DND-41 (cell line): Measurements from ENCODE around the gene ELL.

ENCODE experiments used
- ATAC-seq: fragments of 200-7000 bp; cut with Tn5 transposase; 3 replicates; pipeline ENCODE4 v1.9.1; 2021; ENCODE audit warnings: low read depth; ENCODE audit not compliant: insufficient read depth
- DNase-seq: peaks from one replicate; pipeline ENCODE4 v3.0.0-alpha.2; 2020
- H2AFZ ChIP-seq: 2 replicates; pipeline ENCODE4 v1.6.0; 2012; ENCODE audit warnings: low read depth, low read length
- H3K27ac ChIP-seq: 2 replicates; pipeline ENCODE4 v1.5.1; 2012; ENCODE audit warnings: low read length, inconsistent platforms
- H3K27me3 ChIP-seq: fragments of 200-600 bp; sonication (generic); 2 replicates; pipeline ENCODE4 v1.6.0; 2012; ENCODE audit warnings: low read length, mild to moderate bottlenecking, inconsistent platforms; ENCODE audit not compliant: insufficient read depth, poor library complexity
- H3K36me3 ChIP-seq: 2 replicates; pipeline ENCODE4 v1.5.1; 2012; ENCODE audit warnings: low read length, inconsistent platforms; ENCODE audit not compliant: insufficient read depth
- H3K4me1 ChIP-seq: 2 replicates; pipeline ENCODE4 v1.5.1; 2012; ENCODE audit warnings: mild to moderate bottlenecking, low read length; ENCODE audit not compliant: insufficient read depth
- H3K4me2 ChIP-seq: 2 replicates; pipeline ENCODE4 v1.6.0; 2012; ENCODE audit warnings: mild to moderate bottlenecking, moderate library complexity, low read length, inconsistent platforms; ENCODE audit not compliant: insufficient read depth
- H3K4me3 ChIP-seq, 2 experiments: fragments of 200-600 bp in 1 of 2; shearing (Covaris generic) in 1 of 2; 2 replicates each; pipeline ENCODE4 v1.5.1; 2012 to 2016; ENCODE audit warnings: inconsistent platforms in 2 of 2, low read length in 2 of 2, mild to moderate bottlenecking in 2 of 2, low read depth in 1 of 2, moderate library complexity in 1 of 2
- H3K79me2 ChIP-seq: 2 replicates; pipeline ENCODE4 v1.6.0; 2012; ENCODE audit warnings: low read length, inconsistent platforms; ENCODE audit not compliant: insufficient read depth
- H3K9ac ChIP-seq: 2 replicates; pipeline ENCODE4 v1.6.0; 2012; ENCODE audit warnings: low read depth, mild to moderate bottlenecking, inconsistent platforms, low read length, moderate library complexity
- H3K9me3 ChIP-seq: 2 replicates; pipeline ENCODE4 v1.5.1; 2012; ENCODE audit warnings: low read length, moderate library complexity, mild to moderate bottlenecking, inconsistent platforms; ENCODE audit not compliant: insufficient read depth, severe bottlenecking
- H4K20me1 ChIP-seq: 2 replicates; pipeline ENCODE4 v1.6.0; 2012; ENCODE audit warnings: low read length; ENCODE audit not compliant: insufficient read depth
- CTCF ChIP-seq: IDR thresholded peaks from 2 replicates; pipeline ENCODE4 v1.5.1; 2012; ENCODE audit warnings: borderline replicate concordance, low read length, moderate library complexity, mild to moderate bottlenecking; ENCODE audit not compliant: poor library complexity, severe bottlenecking; ENCODE audit errors: extremely low read depth
- EZH2 ChIP-seq: IDR thresholded peaks from 3 replicates; pipeline ENCODE4 v1.6.1; 2012; ENCODE audit warnings: borderline replicate concordance, low read depth, mild to moderate bottlenecking, moderate library complexity, low read length, inconsistent platforms; ENCODE audit not compliant: severe bottlenecking

ELL gene

GRCh38 chr19:18539372-18539771 is 17.5 kb upstream of the ELL start:
- Histone ChIP-seq H3K36me3 (peaks cover 65% of the 10 kb centered on the region), H4K20me1 (peaks cover 3% of the 10 kb centered on the region; the same call in 1 of the 2 replicates), H3K79me2 (peaks cover 19% of the 10 kb centered on the region), H3K4me1 (peaks cover 20% of the 10 kb centered on the region), H3K4me2 (no peak overlapping the region), H3K4me3 (no peak overlapping the region), H3K27me3 (no peaks in the 10 kb centered on the region), H2AFZ (no peak overlapping the region), H3K9ac (no peak overlapping the region), H3K27ac (no peak overlapping the region), H3K9me3 (no peaks in the 10 kb centered on the region)
- ATAC-seq (no peak), DNase-seq (no peak)
- TF ChIP-seq CTCF (no peak), EZH2 (no peak)

- Histone ChIP-seq H3K9ac (no peak overlapping the region), H3K27me3 (no peaks in the 10 kb centered on the region), H2AFZ (no peak overlapping the region), H3K4me1 (peaks cover 12% of the 10 kb centered on the region), H3K79me2 (peaks cover 19% of the 10 kb centered on the region), H4K20me1 (peaks cover 4% of the 10 kb centered on the region; the same call in 1 of the 2 replicates), H3K36me3 (peaks cover 69% of the 10 kb centered on the region), H3K9me3 (no peaks in the 10 kb centered on the region), H3K4me3 (no peak overlapping the region), H3K27ac (no peak overlapping the region), H3K4me2 (no peak overlapping the region)
- no peak for DNase-seq
- TF ChIP-seq CTCF (no peak), EZH2 (no peak)
- no peak for ATAC-seq
Measured at GRCh38 chr19:18538115-18538514, 16.2 kb upstream of the ELL start.

- no peak overlapping the region for H3K4me3 ChIP-seq
- TF ChIP-seq EZH2 (no peak), CTCF (no peak)
- H3K36me3 ChIP-seq, result peaks cover 76% of the 10 kb centered on the region
- H3K27ac ChIP-seq, result no peak overlapping the region
- no peak overlapping the region for H2AFZ ChIP-seq
- DNase-seq (no peak), ATAC-seq (no peak)
- H3K9ac ChIP-seq, result no peak overlapping the region
- peaks cover 14% of the 10 kb centered on the region for H3K79me2 ChIP-seq
- H3K4me2 ChIP-seq, result no peak overlapping the region
- peaks cover 9% of the 10 kb centered on the region for H3K4me1 ChIP-seq
- H3K9me3 ChIP-seq, result no peaks in the 10 kb centered on the region
- no peaks in the 10 kb centered on the region for H3K27me3 ChIP-seq
- peaks cover 6% of the 10 kb centered on the region; the same call in 1 of the 2 replicates for H4K20me1 ChIP-seq
Measured at GRCh38 chr19:18537431-18537830, 15.6 kb upstream of the ELL start.

DNA sequence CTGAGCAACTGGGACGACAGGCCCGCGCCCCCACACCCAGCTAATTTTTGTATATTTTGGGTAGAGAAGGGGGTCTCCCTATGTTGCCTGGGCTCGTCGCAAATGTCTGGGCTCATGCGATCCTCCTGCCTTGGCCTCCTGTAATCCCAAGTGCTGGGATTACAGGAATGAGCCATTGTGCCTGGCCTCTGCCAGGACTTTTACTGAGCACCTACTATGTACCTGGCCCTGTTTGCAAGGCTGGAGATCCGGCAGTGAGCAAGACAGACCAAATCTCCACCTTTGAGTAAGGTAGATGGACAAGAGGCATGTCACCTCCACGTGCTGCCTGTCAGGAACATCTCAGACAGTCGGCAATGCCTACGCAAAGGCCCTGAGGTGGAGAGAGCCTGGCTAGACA is 14.6 kb upstream of the ELL start:
- Histone ChIP-seq H3K4me3 (no peak overlapping the region), H3K4me1 (no peaks in the 10 kb centered on the region; the same call in 1 of the 2 replicates), H3K9ac (no peak overlapping the region), H3K36me3 (peaks cover 80% of the 10 kb centered on the region), H2AFZ (no peak overlapping the region), H3K27me3 (no peaks in the 10 kb centered on the region), H3K4me2 (no peak overlapping the region), H3K9me3 (no peaks in the 10 kb centered on the region), H3K79me2 (peaks cover 4% of the 10 kb centered on the region; the same call in 1 of the 2 replicates), H3K27ac (no peak overlapping the region), H4K20me1 (peaks cover 6% of the 10 kb centered on the region; the same call in 1 of the 2 replicates)
- TF ChIP-seq CTCF (no peak), EZH2 (no peak)
- DNase-seq, result no peak
- ATAC-seq, result no peak
